Endothelial cell of umbilical vein (primary cell): ENCODE measurements around the gene CYP3A4. TPM values are rescaled to one million over a fixed set of nuclear protein-coding genes. Genes with fewer than 3 reads are reported as not detected.

ENCODE experiments used
- BruUV-seq: library from RNA; stranded (reverse); fragments of 400-500 nt; replicated peaks from 2 replicates; lab custom pipeline; 2021; lab: Mats Ljungman, UMichigan
- CTCF ChIA-PET: fragments of 300-600, 350-600 bp; sonication (Branson Sonifier 250); formaldehyde crosslinking; loops from one replicate; lab custom pipeline; 2021; ENCODE audit warnings: antibody characterized with exemption, inconsistent platforms; lab: Charles Lee
- POLR2A ChIA-PET: fragments of 300-600, 350-600 bp; sonication (Branson Sonifier 250); formaldehyde crosslinking; loops from one replicate; lab custom pipeline; 2021; ENCODE audit warnings: antibody characterized with exemption, inconsistent platforms; lab: Charles Lee
- DNase-seq: peaks from one replicate; pipeline ENCODE4 v3.0.0-alpha.2; 2011; ENCODE audit warnings: low read depth, low spot score
- FAIRE-seq: peaks from 2 replicates; lab custom pipeline; 2011; peaks lifted over from hg19 to GRCh38; lab: Jason Lieb, UNC
- H2AFZ ChIP-seq: 2 replicates; pipeline ENCODE4 v1.6.0; 2012; ENCODE audit warnings: low read depth, low read length, control low read depth, inconsistent platforms
- H3K27ac ChIP-seq: 2 replicates; pipeline ENCODE4 v1.5.1; 2011; ENCODE audit warnings: low read depth, mild to moderate bottlenecking, control low read depth, low read length, moderate library complexity; ENCODE audit not compliant: insufficient read depth
- H3K27me3 ChIP-seq, 2 experiments: 2 replicates each; pipeline versions ENCODE4 v1.6.0 to v1.6.1; 2011; ENCODE audit warnings: low read length in 2 of 2, mixed read lengths in 1 of 2; ENCODE audit not compliant: control insufficient read depth in 2 of 2, insufficient read depth in 2 of 2
- H3K36me3 ChIP-seq, 2 experiments: 2 replicates in 1 of 2; 3 replicates in 1 of 2; pipeline ENCODE4 v1.5.1; 2011; ENCODE audit warnings: low read length in 2 of 2, mild to moderate bottlenecking in 1 of 2, moderate library complexity in 1 of 2; ENCODE audit not compliant: control insufficient read depth in 2 of 2, insufficient read depth in 2 of 2; ENCODE audit errors: extremely low read depth in 1 of 2
- H3K4me1 ChIP-seq: 3 replicates; pipeline ENCODE4 v1.5.1; 2011; ENCODE audit warnings: mild to moderate bottlenecking, low read length; ENCODE audit not compliant: control insufficient read depth, insufficient read depth; ENCODE audit errors: extremely low read depth
- H3K4me2 ChIP-seq: 2 replicates; pipeline ENCODE4 v1.6.1; 2011; ENCODE audit warnings: low read length, control low read depth, mixed read lengths; ENCODE audit not compliant: insufficient read depth
- H3K4me3 ChIP-seq, 3 experiments: fragments of 200-600 bp in 1 of 3; sonication (generic), shearing (Covaris generic) in 1 of 3; replicated peaks in 1 of 3; 2 replicates each; pipeline ENCODE4 v1.5.1; 2011 to 2016; ENCODE audit warnings: control low read depth in 3 of 3, low read length in 3 of 3, mild to moderate bottlenecking in 2 of 3, inconsistent platforms in 1 of 3, low read depth in 1 of 3, moderate library complexity in 1 of 3; ENCODE audit not compliant: insufficient read depth in 1 of 3
- H3K79me2 ChIP-seq: 2 replicates; pipeline ENCODE4 v1.6.0; 2012; ENCODE audit warnings: low read length, inconsistent platforms; ENCODE audit not compliant: control insufficient read depth, insufficient read depth
- H3K9ac ChIP-seq: replicated peaks from 2 replicates; pipeline ENCODE3; 2011; ENCODE audit warnings: low read length, control low read depth; ENCODE audit not compliant: insufficient read depth; ENCODE audit errors: extremely low read depth
- H3K9me1 ChIP-seq: replicated peaks from 3 replicates; pipeline ENCODE4 v1.6.0; 2011; ENCODE audit warnings: mild to moderate bottlenecking, low read length; ENCODE audit not compliant: control insufficient read depth, insufficient read depth; ENCODE audit errors: extremely low read depth
- H3K9me3 ChIP-seq: replicated peaks from 2 replicates; pipeline ENCODE4 v1.5.1; 2012; ENCODE audit warnings: low read length, inconsistent platforms; ENCODE audit not compliant: control insufficient read depth, insufficient read depth
- H4K20me1 ChIP-seq: replicated peaks from 2 replicates; pipeline ENCODE3; 2011; ENCODE audit warnings: mild to moderate bottlenecking, low read length; ENCODE audit not compliant: control insufficient read depth, insufficient read depth; ENCODE audit errors: extremely low read depth
- EZH2 ChIP-seq: IDR thresholded peaks from 2 replicates; pipeline ENCODE4 v1.6.1; 2012; ENCODE audit warnings: borderline replicate concordance, low read depth, mild to moderate bottlenecking, moderate library complexity, low read length, inconsistent platforms; ENCODE audit not compliant: severe bottlenecking
- GATA2 ChIP-seq: IDR thresholded peaks from 2 replicates; pipeline ENCODE4 v1.7.0; 2011; ENCODE audit warnings: low read depth, mild to moderate bottlenecking, moderate library complexity, mixed read lengths, low read length; ENCODE audit not compliant: insufficient read length, insufficient read depth
- dilution Hi-C: fragments of 300-500 bp; cut with MboI; formaldehyde crosslinking; loops from one replicate; pipeline ENCODE4 v1.15.0; 2019; ENCODE audit warnings: low sequenced_read_pairs; ENCODE audit not compliant: extremely low pct_ligation_motif_present
- intact Hi-C: fragments of 100-400 bp; cut with micrococcal nuclease; formaldehyde crosslinking; loops from one replicate; pipeline ENCODE4 v1.10.0; 2022
- polyA plus RNA-seq, 4 experiments: library from polyadenylated mRNA; depleted of rRNA in 3 of 4; stranded (reverse) in 3 of 4; unstranded in 1 of 4; fragments of >200 nt; gene quantifications; 2 replicates each; pipeline versions ENCODE4 v1.2.1 to v1.2.3, GENCODE V29; 2011 to 2012; ENCODE audit warnings: missing spikeins in 1 of 4
- total RNA-seq: library from RNA; stranded (reverse); gene quantifications from 2 replicates; pipeline ENCODE4 v1.2.3, GENCODE V29; 2021

CYP3A4 gene
- total and polyA plus RNA-seq, 2 donors (not counting 3 experiments of a cell fraction or from before 2014, with no cell fraction given), result not detected

GRCh38 chr7:99833289-99833877, 49.4 kb upstream of the CYP3A4 start:
- FAIRE-seq, result no peak

GRCh38 chr7:99831595-99831994, 47.6 kb upstream of the CYP3A4 start:
- no peaks in the 10 kb centered on the region for H4K20me1 ChIP-seq
- H3K36me3 ChIP-seq, result no peaks in the 10 kb centered on the region
- CTCF ChIA-PET, result no interaction called here
- no peak overlapping the region for H3K4me2 ChIP-seq
- H3K9me3 ChIP-seq, result no peaks in the 10 kb centered on the region
- no peaks in the 10 kb centered on the region for H3K9me1 ChIP-seq
- FAIRE-seq (no peak), DNase-seq (no peak)
- no peak overlapping the region for H3K27ac ChIP-seq
- H3K27me3 ChIP-seq, result peaks cover 17 to 25% of the 10 kb centered on the region in 2 experiments
- no peaks in the 10 kb centered on the region for H3K79me2 ChIP-seq
- intact Hi-C loops, result no loop called here
- no peaks in the 10 kb centered on the region for H3K4me1 ChIP-seq
- dilution Hi-C loops, result no loop called here
- no TSS peak for BruUV-seq
- H3K4me3 ChIP-seq, result no peak overlapping the region
- TF ChIP-seq GATA2, result no peak
- POLR2A ChIA-PET, result interaction anchor here (0.7 kb wide), 1 partner anchor 44 kb away, joined by 3 read pairs; no protein-coding TSS in a partner anchor
- no peak overlapping the region for H2AFZ ChIP-seq
- no peak overlapping the region for H3K9ac ChIP-seq

More at GRCh38 chr7:99833289-99833877, 49.4 kb upstream of the CYP3A4 start:
- no peaks in the 10 kb centered on the region for H4K20me1 ChIP-seq
- dilution Hi-C loops, result no loop called here
- H3K27me3 ChIP-seq, result peaks cover 14 to 25% of the 10 kb centered on the region in 2 experiments
- ChIA-PET POLR2A (no interaction called here), CTCF (no interaction called here)
- H3K4me2 ChIP-seq, result no peak overlapping the region
- no peaks in the 10 kb centered on the region for H3K36me3 ChIP-seq
- BruUV-seq, result no TSS peak
- no peaks in the 10 kb centered on the region for H3K79me2 ChIP-seq
- H3K9me3 ChIP-seq, result no peaks in the 10 kb centered on the region
- H3K27ac ChIP-seq, result no peak overlapping the region
- H3K9ac ChIP-seq, result no peak overlapping the region
- no peak overlapping the region for H2AFZ ChIP-seq
- no peaks in the 10 kb centered on the region for H3K4me1 ChIP-seq
- intact Hi-C loops, result no loop called here
- TF ChIP-seq EZH2, result no peak
- DNase-seq, result peak; percentile 11
- no peak overlapping the region for H3K4me3 ChIP-seq
- no peaks in the 10 kb centered on the region for H3K9me1 ChIP-seq
